ENCODE measurements around the gene WDR75. TPM values are rescaled to one million over a fixed set of nuclear protein-coding genes. Genes with fewer than 3 reads are reported as not detected.

The WDR75 gene
- total and polyA plus RNA-seq, 2 of the 13 experiments (the other 11 are each of a cell fraction or from before 2014, with no cell fraction given), result 63.0 to 74.1 TPM

DNA sequence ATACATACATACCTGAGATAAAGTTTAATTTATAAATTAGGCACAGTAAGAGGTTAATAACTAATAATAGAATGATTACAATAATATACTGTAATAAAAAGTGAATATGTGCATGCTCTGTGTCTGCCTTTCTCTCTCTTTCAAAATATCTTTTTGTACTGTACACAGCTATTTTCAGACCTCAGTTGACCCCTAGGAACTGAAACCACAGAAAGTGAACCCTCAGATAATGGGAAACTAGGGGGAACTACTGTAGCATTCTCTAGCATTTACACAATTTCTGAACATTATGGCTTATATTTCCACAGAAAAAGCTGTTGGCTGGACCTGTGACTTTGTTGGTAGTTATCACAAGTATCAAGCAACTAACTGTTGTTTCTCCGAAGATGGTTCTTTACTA, 25.9 kb downstream of the WDR75 start (continued):
- TF ChIP-seq, protein P1, sequence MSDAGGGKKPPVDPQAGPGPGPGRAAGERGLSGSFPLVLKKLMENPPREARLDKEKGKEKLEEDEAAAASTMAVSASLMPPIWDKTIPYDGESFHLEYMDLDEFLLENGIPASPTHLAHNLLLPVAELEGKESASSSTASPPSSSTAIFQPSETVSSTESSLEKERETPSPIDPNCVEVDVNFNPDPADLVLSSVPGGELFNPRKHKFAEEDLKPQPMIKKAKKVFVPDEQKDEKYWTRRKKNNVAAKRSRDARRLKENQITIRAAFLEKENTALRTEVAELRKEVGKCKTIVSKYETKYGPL (CRISPR knock-in tag; IDR thresholded peaks at IDR 0.05), result no peak
- TF ChIP-seq, protein P2, sequence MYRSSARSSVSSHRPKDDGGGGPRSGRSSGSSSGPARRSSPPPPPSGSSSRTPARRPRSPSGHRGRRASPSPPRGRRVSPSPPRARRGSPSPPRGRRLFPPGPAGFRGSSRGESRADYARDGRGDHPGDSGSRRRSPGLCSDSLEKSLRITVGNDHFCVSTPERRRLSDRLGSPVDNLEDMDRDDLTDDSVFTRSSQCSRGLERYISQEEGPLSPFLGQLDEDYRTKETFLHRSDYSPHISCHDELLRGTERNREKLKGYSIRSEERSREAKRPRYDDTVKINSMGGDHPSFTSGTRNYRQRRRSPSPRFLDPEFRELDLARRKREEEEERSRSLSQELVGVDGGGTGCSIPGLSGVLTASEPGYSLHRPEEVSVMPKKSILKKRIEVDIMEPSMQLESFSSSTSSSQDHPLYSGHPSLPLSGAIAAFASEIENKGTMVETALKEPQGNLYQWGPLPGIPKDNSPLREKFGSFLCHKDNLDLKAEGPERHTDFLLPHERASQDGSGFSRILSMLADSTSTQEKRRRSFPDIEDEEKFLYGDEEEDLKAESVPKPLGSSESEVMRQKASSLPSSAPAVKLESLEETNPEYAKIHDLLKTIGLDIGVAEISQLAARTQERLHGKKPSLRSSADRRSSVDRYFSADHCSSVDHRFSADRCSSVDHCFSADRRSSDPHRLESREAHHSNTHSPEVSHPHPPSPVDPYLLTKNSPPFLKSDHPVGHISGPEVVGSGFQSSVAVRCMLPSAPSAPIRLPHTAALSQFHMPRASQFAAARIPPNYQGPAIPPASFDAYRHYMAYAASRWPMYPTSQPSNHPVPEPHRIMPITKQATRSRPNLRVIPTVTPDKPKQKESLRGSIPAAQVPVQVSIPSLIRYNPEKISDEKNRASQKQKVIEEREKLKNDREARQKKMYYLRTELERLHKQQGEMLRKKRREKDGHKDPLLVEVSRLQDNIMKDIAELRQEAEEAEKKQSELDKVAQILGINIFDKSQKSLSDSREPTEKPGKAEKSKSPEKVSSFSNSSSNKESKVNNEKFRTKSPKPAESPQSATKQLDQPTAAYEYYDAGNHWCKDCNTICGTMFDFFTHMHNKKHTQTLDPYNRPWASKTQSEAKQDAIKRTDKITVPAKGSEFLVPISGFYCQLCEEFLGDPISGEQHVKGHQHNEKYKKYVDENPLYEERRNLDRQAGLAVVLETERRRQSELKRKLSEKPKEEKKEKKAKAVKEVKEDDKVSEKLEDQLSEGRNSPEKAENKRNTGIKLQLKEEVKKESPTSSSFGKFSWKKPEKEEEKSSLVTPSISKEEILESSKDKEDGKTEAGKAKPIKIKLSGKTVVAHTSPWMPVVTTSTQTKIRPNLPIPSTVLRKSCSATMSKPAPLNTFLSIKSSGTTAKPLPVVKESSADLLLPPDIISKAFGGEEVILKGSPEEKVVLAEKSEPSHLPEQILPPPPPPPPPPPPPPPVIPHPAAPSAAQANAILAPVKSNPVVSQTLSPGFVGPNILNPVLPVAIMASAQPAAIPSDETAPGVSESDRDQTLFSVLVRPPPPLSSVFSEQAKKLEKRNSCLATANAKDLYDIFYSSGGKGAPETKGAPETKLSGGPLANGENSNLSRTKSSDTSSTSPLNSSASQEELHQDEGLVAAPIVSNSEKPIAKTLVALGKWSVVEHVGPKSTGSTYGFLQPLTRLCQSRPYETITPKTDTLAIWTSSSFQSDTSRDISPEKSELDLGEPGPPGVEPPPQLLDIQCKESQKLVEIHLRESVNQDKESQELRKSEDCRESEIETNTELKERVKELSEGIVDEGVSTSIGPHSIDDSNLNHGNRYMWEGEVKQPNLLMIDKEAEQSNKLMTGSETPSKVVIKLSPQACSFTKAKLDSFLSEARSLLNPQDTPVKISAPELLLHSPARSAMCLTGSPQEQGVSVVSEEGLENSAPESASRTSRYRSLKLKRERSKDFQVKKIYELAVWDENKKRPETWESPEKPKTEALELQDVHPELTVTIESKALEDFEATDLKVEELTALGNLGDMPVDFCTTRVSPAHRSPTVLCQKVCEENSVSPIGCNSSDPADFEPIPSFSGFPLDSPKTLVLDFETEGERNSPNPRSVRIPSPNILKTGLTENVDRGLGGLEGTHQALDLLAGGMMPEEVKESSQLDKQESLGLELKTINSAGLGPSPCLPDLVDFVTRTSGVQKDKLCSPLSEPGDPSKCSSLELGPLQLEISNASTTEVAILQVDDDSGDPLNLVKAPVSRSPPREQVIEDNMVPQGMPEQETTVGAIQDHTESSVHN (CRISPR knock-in tag; IDR thresholded peaks at IDR 0.05), result no peak

DNA sequence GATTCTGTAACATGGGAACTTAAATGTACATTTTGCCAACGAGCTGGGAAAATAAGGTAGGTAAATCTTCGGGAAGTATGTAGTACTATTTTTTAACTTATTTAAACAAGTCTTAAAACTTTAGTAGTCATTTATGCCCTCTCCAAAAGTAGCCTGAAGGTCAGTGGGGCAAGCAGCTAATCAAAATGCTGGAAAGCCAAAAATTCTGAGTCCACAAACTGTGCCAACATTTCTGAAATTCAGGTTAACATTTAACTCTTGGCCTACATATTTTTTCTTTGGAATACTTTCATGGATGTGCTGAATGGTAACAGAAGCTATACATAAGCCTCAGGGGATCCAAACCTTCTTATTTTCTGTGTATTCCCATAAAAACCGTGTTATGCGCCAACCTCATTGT, 26.3 kb downstream of the WDR75 start:
- Histone ChIP-seq H4K20me1 (ENCODE audit: insufficient read depth, low read length) (no peaks in the 10 kb centered on the region), H3K79me2 (ENCODE audit: insufficient read depth, low read length) (no peaks in the 10 kb centered on the region), H3K9ac (ENCODE audit: insufficient read depth, low read depth, low read length) (no peak overlapping the region), H3K36me3 (replicated peaks in 1 of 2; ENCODE audit: control insufficient read depth in 1 of 2, insufficient read depth in 2 of 2, low read length in 2 of 2) (peaks cover 28 to 87% of the 10 kb centered on the region in 2 experiments), H3K9me3 (ENCODE audit: low read length) (no peaks in the 10 kb centered on the region), H3K4me1 (ENCODE audit: insufficient read depth, low read length) (0 out of 2 replicates have a peak, but pooled peaks cover 10% of the 10 kb centered on the region), H3K4me3 (replicated peaks in 1 of 3; ENCODE audit: insufficient read depth in 1 of 3, low read depth in 2 of 3, low read length in 3 of 3) (no peak overlapping the region), H3K4me2 (ENCODE audit: low read depth, low read length) (no peak overlapping the region), H3K27ac (ENCODE audit: extremely low read length, insufficient read depth, low read length) (no peak overlapping the region), H3K27me3 (ENCODE audit: control insufficient read depth in 1 of 2, insufficient read depth in 2 of 2, low read length in 2 of 2) (no peaks in the 10 kb centered on the region), H2AFZ (ENCODE audit: low read length) (no peak overlapping the region)
- no TSS peak for BruUV-seq (replicated peaks)
- CTCF ChIA-PET (ENCODE audit: low intra/inter-chr PET ratio, low total read pairs), result interaction anchor here (1.6 to 2.8 kb wide), 3 partner anchors 162 to 194 kb away, joined by 3 to 19 read pairs (median 13); partner anchors contain the start of gene ASNSD1
- ATAC-seq (no peak), DNase-seq (ENCODE audit: low spot score) (no peak), FAIRE-seq (no peak)
- POLR2A ChIA-PET, result interaction anchor here (2.7 kb wide), 1 partner anchor 113 kb away, joined by 8 read pairs; the partner anchor contains the start of gene SLC40A1
- intact Hi-C loops (cut with micrococcal nuclease; ENCODE audit: unreplicated experiment), result loop anchor here (2.0 kb wide), 1 partner anchor 113 kb away; the partner anchor contains the start of gene SLC40A1
- WGBS (ENCODE audit: low lambda C conversion rate), result 93% methylated on average over 4 of the region's 4 CpGs
- in situ Hi-C loops (cut with HindIII; ENCODE audit: extremely low pct_ligation_motif_present, low pct_unique_long_range_greater_than_20kb), result no loop called here
- TF ChIP-seq HMGA1 (CRISPR knock-in tag; conservative IDR thresholded peaks at IDR 0.05) (no peak), ZNF468 (CRISPR knock-in tag; IDR thresholded peaks at IDR 0.05) (no peak), ZNF546 (CRISPR knock-in tag; conservative IDR thresholded peaks at IDR 0.05) (no peak)
- TF ChIP-seq, protein P3, sequence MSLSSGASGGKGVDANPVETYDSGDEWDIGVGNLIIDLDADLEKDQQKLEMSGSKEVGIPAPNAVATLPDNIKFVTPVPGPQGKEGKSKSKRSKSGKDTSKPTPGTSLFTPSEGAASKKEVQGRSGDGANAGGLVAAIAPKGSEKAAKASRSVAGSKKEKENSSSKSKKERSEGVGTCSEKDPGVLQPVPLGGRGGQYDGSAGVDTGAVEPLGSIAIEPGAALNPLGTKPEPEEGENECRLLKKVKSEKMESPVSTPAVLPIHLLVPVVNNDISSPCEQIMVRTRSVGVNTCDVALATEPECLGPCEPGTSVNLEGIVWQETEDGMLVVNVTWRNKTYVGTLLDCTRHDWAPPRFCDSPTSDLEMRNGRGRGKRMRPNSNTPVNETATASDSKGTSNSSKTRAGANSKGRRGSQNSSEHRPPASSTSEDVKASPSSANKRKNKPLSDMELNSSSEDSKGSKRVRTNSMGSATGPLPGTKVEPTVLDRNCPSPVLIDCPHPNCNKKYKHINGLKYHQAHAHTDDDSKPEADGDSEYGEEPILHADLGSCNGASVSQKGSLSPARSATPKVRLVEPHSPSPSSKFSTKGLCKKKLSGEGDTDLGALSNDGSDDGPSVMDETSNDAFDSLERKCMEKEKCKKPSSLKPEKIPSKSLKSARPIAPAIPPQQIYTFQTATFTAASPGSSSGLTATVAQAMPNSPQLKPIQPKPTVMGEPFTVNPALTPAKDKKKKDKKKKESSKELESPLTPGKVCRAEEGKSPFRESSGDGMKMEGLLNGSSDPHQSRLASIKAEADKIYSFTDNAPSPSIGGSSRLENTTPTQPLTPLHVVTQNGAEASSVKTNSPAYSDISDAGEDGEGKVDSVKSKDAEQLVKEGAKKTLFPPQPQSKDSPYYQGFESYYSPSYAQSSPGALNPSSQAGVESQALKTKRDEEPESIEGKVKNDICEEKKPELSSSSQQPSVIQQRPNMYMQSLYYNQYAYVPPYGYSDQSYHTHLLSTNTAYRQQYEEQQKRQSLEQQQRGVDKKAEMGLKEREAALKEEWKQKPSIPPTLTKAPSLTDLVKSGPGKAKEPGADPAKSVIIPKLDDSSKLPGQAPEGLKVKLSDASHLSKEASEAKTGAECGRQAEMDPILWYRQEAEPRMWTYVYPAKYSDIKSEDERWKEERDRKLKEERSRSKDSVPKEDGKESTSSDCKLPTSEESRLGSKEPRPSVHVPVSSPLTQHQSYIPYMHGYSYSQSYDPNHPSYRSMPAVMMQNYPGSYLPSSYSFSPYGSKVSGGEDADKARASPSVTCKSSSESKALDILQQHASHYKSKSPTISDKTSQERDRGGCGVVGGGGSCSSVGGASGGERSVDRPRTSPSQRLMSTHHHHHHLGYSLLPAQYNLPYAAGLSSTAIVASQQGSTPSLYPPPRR (CRISPR knock-in tag; IDR thresholded peaks at IDR 0.05; ENCODE audit: borderline replicate concordance), result no peak
